HG03097 (cell line): ENCODE measurements around the gene DGKQ.
"Not testable (repeated sequence)": the region's sequence is repeated elsewhere in the genome, so short reads cannot be mapped to it uniquely, and the experiment has no call there.

Experiments used
- ATAC-seq: cut with Tn5 transposase; IDR thresholded peaks from one replicate; pipeline ENCODE4 v1.9.1; 2021; ENCODE audit not compliant: unreplicated experiment, low FRiP score

DGKQ gene

GRCh38 chr4:930028-930551, 43.3 kb downstream of the DGKQ start:
- no peak for ATAC-seq

GRCh38 chr4:929096-929765, 44.1 kb downstream of the DGKQ start:
- no peak for ATAC-seq

- not testable (repeated sequence) for ATAC-seq
Measured at GRCh38 chr4:927566-927965, 45.8 kb downstream of the DGKQ start.

- no peak for ATAC-seq
Measured at GRCh38 chr4:926538-926937, 46.8 kb downstream of the DGKQ start.

- ATAC-seq = no peak
Measured at GRCh38 chr4:925771-926500, 47.4 kb downstream of the DGKQ start.

- ATAC-seq = no peak
Measured at GRCh38 chr4:925171-925570, 48.2 kb downstream of the DGKQ start.

GRCh38 chr4:924107-925096, 49.0 kb downstream of the DGKQ start:
- peak; percentile 47 for ATAC-seq

GRCh38 chr4:921830-922331, 51.5 kb downstream of the DGKQ start:
- ATAC-seq = peak; percentile 51

- ATAC-seq = not testable (repeated sequence)
Measured at GRCh38 chr4:919004-919680, 54.2 kb downstream of the DGKQ start.

- not testable (repeated sequence) for ATAC-seq
Measured at GRCh38 chr4:918591-918990, 54.8 kb downstream of the DGKQ start.

- no peak for ATAC-seq
Measured at GRCh38 chr4:917992-918391, 55.4 kb downstream of the DGKQ start.

- ATAC-seq = no peak
Measured at GRCh38 chr4:917466-917865, 55.9 kb downstream of the DGKQ start.

GRCh38 chr4:915595-915994, 57.8 kb downstream of the DGKQ start:
- no peak for ATAC-seq

- ATAC-seq = no peak
Measured at GRCh38 chr4:915041-915474, 58.3 kb downstream of the DGKQ start.

GRCh38 chr4:914531-914930, 58.8 kb downstream of the DGKQ start:
- ATAC-seq = no peak

- ATAC-seq = no peak
Measured at GRCh38 chr4:913280-913618, 60.1 kb downstream of the DGKQ start.

- ATAC-seq = no peak
Measured at GRCh38 chr4:912548-913279, 60.7 kb downstream of the DGKQ start.

GRCh38 chr4:911871-912490, 61.4 kb downstream of the DGKQ start:
- ATAC-seq = no peak

- no peak for ATAC-seq
Measured at GRCh38 chr4:911221-911751, 62.1 kb downstream of the DGKQ start.
